B cell (primary cell): ENCODE results near the gene ZNF334. TPM values are rescaled to one million over a fixed set of nuclear protein-coding genes. Genes with fewer than 3 reads are reported as not detected.

ENCODE experiments used
- ATAC-seq: fragments of 200-7000 bp; cut with Tn5 transposase; one replicate; pipeline ENCODE4 v1.10.0; 2021; ENCODE audit warnings: low read depth, mild to moderate bottlenecking, moderate number of reproducible peaks, moderate library complexity
- CTCF ChIA-PET: fragments of 350-600 bp; sonication (Branson Sonifier 250); formaldehyde crosslinking; loops from one replicate; lab custom pipeline; 2021; ENCODE audit warnings: antibody characterized with exemption, inconsistent platforms; lab: Charles Lee
- POLR2A ChIA-PET: fragments of 350-600 bp; sonication (Branson Sonifier 250); formaldehyde crosslinking; loops from one replicate; lab custom pipeline; 2021; ENCODE audit warnings: antibody characterized with exemption; lab: Charles Lee
- DNase-seq: peaks from one replicate; pipeline ENCODE4 v3.0.0; 2013
- H2AFZ ChIP-seq: 2 replicates; pipeline ENCODE4 v1.6.1; 2012; ENCODE audit warnings: mild to moderate bottlenecking, low read depth, low read length; ENCODE audit not compliant: insufficient read depth, poor library complexity, severe bottlenecking
- H3K27ac ChIP-seq, 2 donors: 1 replicate in 1 of 2; 2 replicates in 1 of 2; pipeline ENCODE4 v1.5.1; 2012 to 2013; ENCODE audit warnings: low read length in 2 of 2, mild to moderate bottlenecking in 2 of 2, moderate library complexity in 1 of 2
- H3K27me3 ChIP-seq, 4 experiments: fragments of 200-600 bp in 1 of 4; sonication (generic) in 1 of 4; replicated peaks in 1 of 4; 1 replicate in 2 of 4; 2 replicates in 2 of 4; pipeline versions ENCODE4 v1.6.1 to v1.7.0; 2013 to 2016; ENCODE audit warnings: low read length in 3 of 4, mild to moderate bottlenecking in 2 of 4, mixed read lengths in 1 of 4, moderate library complexity in 1 of 4; ENCODE audit not compliant: insufficient read depth in 4 of 4, control insufficient read depth in 3 of 4; ENCODE audit errors: control extremely low read depth in 1 of 4
- H3K36me3 ChIP-seq, 2 experiments: replicated peaks in 1 of 2; 1 replicate in 1 of 2; 2 replicates in 1 of 2; pipeline versions ENCODE4 v1.6.1 to v1.7.1; 2013; ENCODE audit warnings: low read length in 1 of 2; ENCODE audit not compliant: insufficient read depth in 2 of 2, control insufficient read depth in 1 of 2; ENCODE audit errors: control extremely low read depth in 1 of 2, extremely low read depth in 1 of 2
- H3K4me1 ChIP-seq, 2 donors: fragments of 200-600 bp in 1 of 2; sonication (generic) in 1 of 2; 1 replicate in 1 of 2; 2 replicates in 1 of 2; pipeline versions ENCODE4 v1.5.1 to v1.6.1; 2013 to 2017; ENCODE audit warnings: low read length in 2 of 2; ENCODE audit not compliant: control insufficient read depth in 2 of 2, insufficient read depth in 2 of 2
- H3K4me2 ChIP-seq: replicated peaks from 2 replicates; pipeline ENCODE3; 2012; ENCODE audit warnings: mild to moderate bottlenecking, low read depth, low read length; ENCODE audit not compliant: poor library complexity, severe bottlenecking
- H3K4me3 ChIP-seq, 5 experiments: fragments of 200-600 bp in 1 of 5; sonication (generic) in 1 of 5; 1 replicate in 3 of 5; 2 replicates in 2 of 5; pipeline versions ENCODE4 v1.5.1 to v1.7.0; 2011 to 2016; ENCODE audit warnings: low read length in 4 of 5, mild to moderate bottlenecking in 4 of 5, low read depth in 2 of 5, control low read depth in 1 of 5, moderate library complexity in 1 of 5; ENCODE audit not compliant: insufficient read depth in 1 of 5; ENCODE audit errors: control extremely low read depth in 1 of 5, extremely low read depth in 1 of 5
- H3K79me2 ChIP-seq: fragments of 200-600 bp; sonication (generic); one replicate; pipeline ENCODE4 v1.6.0; 2016; ENCODE audit warnings: low read length; ENCODE audit not compliant: control insufficient read depth, insufficient read depth
- H3K9ac ChIP-seq: fragments of 200-600 bp; sonication (generic); 2 replicates; pipeline ENCODE4 v1.6.1; 2017; ENCODE audit warnings: mild to moderate bottlenecking, low read length, moderate library complexity
- H3K9me3 ChIP-seq, 3 donors: one replicate each; pipeline versions ENCODE4 v1.6.1 to v1.7.1; 2013; ENCODE audit warnings: low read length in 2 of 3; ENCODE audit not compliant: control insufficient read depth in 2 of 3, insufficient read depth in 1 of 3; ENCODE audit errors: control extremely low read depth in 1 of 3
- H4K20me1 ChIP-seq: 2 replicates; pipeline ENCODE4 v1.6.0; 2012; ENCODE audit warnings: mild to moderate bottlenecking, low read length; ENCODE audit not compliant: insufficient read depth, control insufficient read depth, poor library complexity, severe bottlenecking
- H3K27ac Mint-ChIP-seq: one replicate; pipeline ENCODE4 v1.8.0; 2021; ENCODE audit warnings: mixed read lengths
- H3K27me3 Mint-ChIP-seq: one replicate; pipeline ENCODE4 v1.8.0; 2021; ENCODE audit warnings: mixed read lengths
- H3K4me1 Mint-ChIP-seq: one replicate; pipeline ENCODE4 v1.8.0; 2021; ENCODE audit warnings: mixed read lengths
- H3K4me3 Mint-ChIP-seq: one replicate; pipeline ENCODE4 v1.8.0; 2021; ENCODE audit warnings: mixed read lengths
- H3K9me3 Mint-ChIP-seq: one replicate; pipeline ENCODE4 v1.8.0; 2022; ENCODE audit warnings: mixed read lengths; ENCODE audit not compliant: insufficient read depth
- CTCF ChIP-seq: fragments of 200-600 bp; IDR thresholded peaks from one replicate; pipeline ENCODE4 v1.8.0; 2022; ENCODE audit warnings: antibody characterized with exemption, mild to moderate bottlenecking
- EZH2 ChIP-seq: IDR thresholded peaks from 2 replicates; pipeline ENCODE4 v1.6.1; 2012; ENCODE audit warnings: borderline replicate concordance, low read depth, mild to moderate bottlenecking, moderate library complexity, low read length; ENCODE audit not compliant: insufficient read depth, poor library complexity, severe bottlenecking
- WGBS: methylation state at CpG from one replicate; pipeline ENCODE4 v1.1.5; 2013; ENCODE audit warnings: missing lambda C conversion rate; ENCODE audit not compliant: insufficient coverage; 5-methylcytosine and 5-hydroxymethylcytosine counted together
- intact Hi-C: fragments of 100-400 bp; cut with micrococcal nuclease; formaldehyde crosslinking; loops from one replicate; pipeline ENCODE4 v1.10.0; 2022
- polyA plus RNA-seq: library from polyadenylated mRNA; depleted of rRNA; stranded (reverse); fragments of >200 nt; gene quantifications from 2 replicates; pipeline ENCODE4 v1.2.3, GENCODE V29; 2012
- total RNA-seq, 2 donors: library from RNA; stranded (reverse); fragments of 120-200 nt in 1 of 2; gene quantifications; 1 replicate in 1 of 2; 2 replicates in 1 of 2; pipeline versions ENCODE4 v1.2.3 to v1.2.4, GENCODE V29; 2013 to 2022

Gene ZNF334
- total and polyA plus RNA-seq, 2 donors (not counting 1 experiment from before 2014, with no cell fraction given): 0.22 to 0.30 TPM

DNA sequence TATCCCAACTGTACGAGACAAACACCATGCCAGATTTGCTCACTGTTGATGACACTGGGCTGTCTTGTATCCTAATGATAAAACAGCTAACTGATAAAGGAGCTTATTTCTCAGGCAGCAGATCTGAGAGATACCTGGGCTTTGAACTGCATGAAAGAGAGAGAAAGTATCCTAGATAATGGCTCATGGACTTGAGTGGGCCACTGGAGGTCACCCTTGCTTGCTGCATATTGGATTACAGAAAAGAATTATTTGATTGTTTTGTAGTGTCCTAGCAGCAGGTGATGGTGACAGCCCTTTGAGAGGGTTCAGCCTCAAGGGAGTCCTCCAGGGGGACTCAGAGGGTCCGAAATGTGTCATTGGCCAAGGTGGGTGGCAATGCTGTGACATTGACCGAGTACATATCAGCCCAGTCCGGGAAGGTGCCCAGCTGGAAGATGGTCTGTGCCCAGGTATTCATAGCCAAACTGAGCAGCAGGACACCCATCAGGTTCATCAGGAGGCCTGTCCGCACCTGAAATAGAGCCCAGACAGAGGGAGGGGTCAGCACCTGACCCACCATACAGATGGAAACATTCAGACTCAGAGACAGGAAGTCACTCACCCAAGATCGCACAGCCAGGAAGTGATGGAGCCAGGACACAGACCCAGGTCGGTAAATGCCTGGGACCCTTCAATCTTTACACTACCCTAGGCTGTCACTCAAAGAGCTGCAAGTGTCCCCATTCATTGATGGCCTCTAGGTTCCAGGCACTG is 46.5 kb upstream of the ZNF334 start:
- Mint-ChIP-seq H3K27ac (no peak overlapping the region), H3K9me3 (no peaks in the 10 kb centered on the region), H3K27me3 (no peaks in the 10 kb centered on the region), H3K4me3 (no peak overlapping the region), H3K4me1 (peaks cover 13% of the 10 kb centered on the region)
- no peaks in the 10 kb centered on the region for H3K36me3 ChIP-seq
- peaks cover 13 to 19% of the 10 kb centered on the region in 2 donors for H3K4me1 ChIP-seq
- POLR2A ChIA-PET: no interaction called here
- H3K27me3 ChIP-seq: peaks cover 0 to 2% (median 0%) of the 10 kb centered on the region in 4 experiments
- no peak for ATAC-seq
- no peak overlapping the region for H3K27ac ChIP-seq
- H3K9ac ChIP-seq: no peak overlapping the region
- H3K4me2 ChIP-seq: no peak overlapping the region
- 79% methylated on average over 6 of the region's 7 CpGs for WGBS
- no peak for DNase-seq
- H3K4me3 ChIP-seq: no peak overlapping the region
- H4K20me1 ChIP-seq: no peaks in the 10 kb centered on the region
- intact Hi-C loops: no loop called here
- no peak for TF ChIP-seq CTCF
- no peak for TF ChIP-seq EZH2
- H3K79me2 ChIP-seq: no peaks in the 10 kb centered on the region
- no peaks in the 10 kb centered on the region for H3K9me3 ChIP-seq
- H2AFZ ChIP-seq: no peak overlapping the region
- CTCF ChIA-PET: no interaction called here

DNA sequence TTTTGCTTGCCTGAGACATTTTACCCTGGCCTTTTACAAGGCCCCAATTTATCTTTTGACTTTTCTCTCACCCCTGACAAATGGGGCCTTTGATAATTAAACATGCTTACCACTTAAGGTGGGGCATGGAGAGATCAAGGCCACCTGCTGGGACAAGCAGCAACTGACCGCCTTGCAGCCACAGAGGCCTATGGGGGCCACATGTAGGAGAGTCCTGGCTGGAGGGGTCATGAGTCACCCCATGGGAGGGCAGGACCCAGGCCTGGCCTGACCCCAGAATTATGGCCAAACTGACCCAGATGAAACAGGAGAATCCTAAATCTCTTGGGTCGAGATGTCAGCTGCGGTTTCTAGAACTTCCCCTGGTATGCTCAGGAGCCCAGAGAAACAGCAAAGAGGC is 45.6 kb upstream of the ZNF334 start:
- H3K4me1 ChIP-seq: peaks cover 16 to 26% of the 10 kb centered on the region in 2 donors
- Mint-ChIP-seq H3K4me1 (peaks cover 16% of the 10 kb centered on the region), H3K4me3 (no peak overlapping the region), H3K9me3 (no peaks in the 10 kb centered on the region), H3K27me3 (no peaks in the 10 kb centered on the region), H3K27ac (no peak overlapping the region)
- 95% methylated on average over 3 of the region's 3 CpGs for WGBS
- no peak overlapping the region for H3K9ac ChIP-seq
- H3K4me2 ChIP-seq: no peak overlapping the region
- H3K4me3 ChIP-seq: no peak overlapping the region
- no peak overlapping the region for H2AFZ ChIP-seq
- ATAC-seq (no peak), DNase-seq (no peak)
- intact Hi-C loops: no loop called here
- no peaks in the 10 kb centered on the region for H3K9me3 ChIP-seq
- H3K79me2 ChIP-seq: no peaks in the 10 kb centered on the region
- peaks cover 0 to 2% (median 0%) of the 10 kb centered on the region in 4 experiments for H3K27me3 ChIP-seq
- ChIA-PET CTCF (no interaction called here), POLR2A (no interaction called here)
- TF ChIP-seq EZH2 (no peak), CTCF (no peak)
- no peaks in the 10 kb centered on the region for H3K36me3 ChIP-seq
- H3K27ac ChIP-seq: no peak overlapping the region
- no peaks in the 10 kb centered on the region for H4K20me1 ChIP-seq
